Measurements from ENCODE around the gene TRPM3.
"Not testable (repeated sequence)": the region's sequence is repeated elsewhere in the genome, so short reads cannot be mapped to it uniquely, and the experiment has no call there.

GRCh38 chr9:70644627-70645026 is 476.8 kb downstream of the TRPM3 start:
- TF ChIP-seq POLR2AphosphoS5, CTCF, POLR2A (IDR thresholded peaks at IDR 0.05): not testable (repeated sequence)
